HepG2 (cell line): Measurements from ENCODE around the gene PPIL3.

ENCODE experiments used
- ATF7-NPFF ChIP-seq: sonication (generic); formaldehyde crosslinking; IDR thresholded peaks from 2 replicates; pipeline ENCODE4 v1.8.1; 2023; ENCODE audit warnings: mild to moderate bottlenecking, low read depth, missing genetic modification reagents, moderate library complexity
- HNRNPLL ChIP-seq: fragments of 200-400 bp; formaldehyde crosslinking; IDR thresholded peaks from 2 replicates; pipeline ENCODE4 v1.6.1; 2017; ENCODE audit warnings: mild to moderate bottlenecking, low read depth, low read length; ENCODE audit not compliant: poor library complexity, severe bottlenecking
- MXD4 ChIP-seq: IDR thresholded peaks from 2 replicates; pipeline ENCODE4 v1.6.1; 2016; ENCODE audit warnings: mild to moderate bottlenecking, missing biosample characterization, missing genetic modification reagents
- TF ChIP-seq, protein P1 (sequence below): sonication (generic); formaldehyde crosslinking; conservative IDR thresholded peaks from 2 replicates; pipeline ENCODE4 v1.4.0; 2020; ENCODE audit warnings: missing genetic modification reagents
- TF ChIP-seq, protein P2 (sequence below): sonication (generic); formaldehyde crosslinking; IDR thresholded peaks from 2 replicates; pipeline ENCODE4 v1.5.0; 2020; ENCODE audit warnings: mild to moderate bottlenecking, missing genetic modification reagents, moderate library complexity

DNA sequence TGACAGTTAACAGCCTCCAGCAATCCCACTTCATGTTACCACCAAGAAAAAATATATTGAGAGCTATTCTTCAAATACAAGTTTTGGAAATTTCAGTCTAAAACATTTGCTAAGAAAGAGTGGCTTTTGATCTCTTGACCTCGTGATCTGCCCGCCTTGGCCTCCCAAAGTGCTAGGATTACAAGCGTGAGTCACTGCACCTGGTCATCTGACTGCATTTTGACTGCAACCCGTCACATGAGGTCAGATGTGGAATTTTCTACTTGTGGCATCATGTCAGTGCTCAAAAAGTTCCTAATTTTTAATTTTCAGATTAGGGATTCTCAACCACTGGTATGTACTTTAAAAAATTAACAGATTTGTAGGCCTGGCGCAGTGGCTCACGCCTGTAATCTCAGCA is 15.3 kb downstream of the PPIL3 start:
- TF ChIP-seq, protein P1, sequence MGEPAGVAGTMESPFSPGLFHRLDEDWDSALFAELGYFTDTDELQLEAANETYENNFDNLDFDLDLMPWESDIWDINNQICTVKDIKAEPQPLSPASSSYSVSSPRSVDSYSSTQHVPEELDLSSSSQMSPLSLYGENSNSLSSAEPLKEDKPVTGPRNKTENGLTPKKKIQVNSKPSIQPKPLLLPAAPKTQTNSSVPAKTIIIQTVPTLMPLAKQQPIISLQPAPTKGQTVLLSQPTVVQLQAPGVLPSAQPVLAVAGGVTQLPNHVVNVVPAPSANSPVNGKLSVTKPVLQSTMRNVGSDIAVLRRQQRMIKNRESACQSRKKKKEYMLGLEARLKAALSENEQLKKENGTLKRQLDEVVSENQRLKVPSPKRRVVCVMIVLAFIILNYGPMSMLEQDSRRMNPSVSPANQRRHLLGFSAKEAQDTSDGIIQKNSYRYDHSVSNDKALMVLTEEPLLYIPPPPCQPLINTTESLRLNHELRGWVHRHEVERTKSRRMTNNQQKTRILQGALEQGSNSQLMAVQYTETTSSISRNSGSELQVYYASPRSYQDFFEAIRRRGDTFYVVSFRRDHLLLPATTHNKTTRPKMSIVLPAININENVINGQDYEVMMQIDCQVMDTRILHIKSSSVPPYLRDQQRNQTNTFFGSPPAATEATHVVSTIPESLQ (CRISPR knock-in tag) = no peak
- TF ChIP-seq, protein P2, sequence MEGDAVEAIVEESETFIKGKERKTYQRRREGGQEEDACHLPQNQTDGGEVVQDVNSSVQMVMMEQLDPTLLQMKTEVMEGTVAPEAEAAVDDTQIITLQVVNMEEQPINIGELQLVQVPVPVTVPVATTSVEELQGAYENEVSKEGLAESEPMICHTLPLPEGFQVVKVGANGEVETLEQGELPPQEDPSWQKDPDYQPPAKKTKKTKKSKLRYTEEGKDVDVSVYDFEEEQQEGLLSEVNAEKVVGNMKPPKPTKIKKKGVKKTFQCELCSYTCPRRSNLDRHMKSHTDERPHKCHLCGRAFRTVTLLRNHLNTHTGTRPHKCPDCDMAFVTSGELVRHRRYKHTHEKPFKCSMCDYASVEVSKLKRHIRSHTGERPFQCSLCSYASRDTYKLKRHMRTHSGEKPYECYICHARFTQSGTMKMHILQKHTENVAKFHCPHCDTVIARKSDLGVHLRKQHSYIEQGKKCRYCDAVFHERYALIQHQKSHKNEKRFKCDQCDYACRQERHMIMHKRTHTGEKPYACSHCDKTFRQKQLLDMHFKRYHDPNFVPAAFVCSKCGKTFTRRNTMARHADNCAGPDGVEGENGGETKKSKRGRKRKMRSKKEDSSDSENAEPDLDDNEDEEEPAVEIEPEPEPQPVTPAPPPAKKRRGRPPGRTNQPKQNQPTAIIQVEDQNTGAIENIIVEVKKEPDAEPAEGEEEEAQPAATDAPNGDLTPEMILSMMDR (CRISPR knock-in tag) = no peak
- no peak for TF ChIP-seq MXD4 (CRISPR knock-in tag)
- no peak for TF ChIP-seq ATF7-NPFF (CRISPR knock-in tag)
- no peak for TF ChIP-seq HNRNPLL
